GM12878 (cell line): ENCODE measurements around the gene PLA2G10. TPM values are rescaled to one million over a fixed set of nuclear protein-coding genes. Genes with fewer than 3 reads are reported as not detected.
A peak's percentile ranks its signal among the peaks of the same experiment; 100 is the strongest.

Experiments used
- ATAC-seq: fragments of 200-7000 bp; cut with Tn5 transposase; 3 replicates; pipeline ENCODE4 v1.9.1; 2020; ENCODE audit warnings: mild to moderate bottlenecking, moderate library complexity
- BruUV-seq: library from RNA; stranded (reverse); fragments of 400-500 nt; replicated peaks from 2 replicates; lab custom pipeline; 2021; lab: Mats Ljungman, UMichigan
- CTCF ChIA-PET: fragments of 300-600 bp; sonication (Branson Sonifier 250); formaldehyde crosslinking; extraction: SDS; loops from one replicate; lab custom pipeline; 2021; ENCODE audit warnings: inconsistent platforms; lab: Yijun Ruan, JAX
- POLR2A ChIA-PET: fragments of 350-600 bp; formaldehyde crosslinking; extraction: SDS; loops from one replicate; lab custom pipeline; 2021; ENCODE audit warnings: inconsistent platforms; lab: Charles Lee
- RAD21 ChIA-PET: fragments of 300-600 bp; sonication (Branson Sonifier 250); formaldehyde crosslinking; loops from one replicate; lab custom pipeline; 2023; ENCODE audit warnings: antibody characterized with exemption; ENCODE audit not compliant: unreplicated experiment; lab: Charles Lee
- SMC1A ChIA-PET: fragments of 300-600 bp; sonication (Branson Sonifier 250); formaldehyde crosslinking; loops from one replicate; lab custom pipeline; 2023; ENCODE audit not compliant: unreplicated experiment, uncharacterized antibody; lab: Charles Lee
- DNase-seq: peaks from one replicate; pipeline ENCODE4 v3.0.0-alpha.2; 2011; ENCODE audit warnings: low read depth, low spot score
- FAIRE-seq: peaks from 3 replicates; lab custom pipeline; 2011; peaks lifted over from hg19 to GRCh38; lab: Jason Lieb, UNC
- H2AFZ ChIP-seq: 2 replicates; pipeline ENCODE4 v1.6.0; 2011; ENCODE audit warnings: low read depth, low read length, control low read depth; ENCODE audit not compliant: control insufficient read depth
- H3K27ac ChIP-seq: 2 replicates; pipeline ENCODE4 v1.5.1; 2011; ENCODE audit warnings: control low read depth; ENCODE audit not compliant: control insufficient read depth, insufficient read depth
- H3K27me3 ChIP-seq, 2 experiments: replicated peaks in 1 of 2; 2 replicates each; pipeline versions ENCODE4 v1.6.0 to v1.6.1; 2011; ENCODE audit warnings: low read length in 1 of 2; ENCODE audit not compliant: control insufficient read depth in 2 of 2, insufficient read depth in 2 of 2
- H3K36me3 ChIP-seq, 2 experiments: 2 replicates each; pipeline ENCODE4 v1.5.1; 2011; ENCODE audit warnings: low read length in 1 of 2; ENCODE audit not compliant: control insufficient read depth in 2 of 2, insufficient read depth in 2 of 2
- H3K4me1 ChIP-seq: 2 replicates; pipeline ENCODE4 v1.6.1; 2011; ENCODE audit warnings: mild to moderate bottlenecking, low read length, moderate library complexity, mixed read lengths; ENCODE audit not compliant: control insufficient read depth, insufficient read depth
- H3K4me2 ChIP-seq: 2 replicates; pipeline ENCODE4 v1.6.0; 2011; ENCODE audit warnings: control low read depth; ENCODE audit not compliant: control insufficient read depth, insufficient read depth
- H3K4me3 ChIP-seq: fragments of 200-600 bp; sonication (generic); 2 replicates; pipeline ENCODE4 v1.5.1; 2016
- H3K79me2 ChIP-seq: 2 replicates; pipeline ENCODE4 v1.6.0; 2011; ENCODE audit warnings: low read length; ENCODE audit not compliant: control insufficient read depth, insufficient read depth
- H3K9ac ChIP-seq: 2 replicates; pipeline ENCODE4 v1.8.0; 2011; ENCODE audit warnings: low read length, control low read depth, mixed read lengths; ENCODE audit not compliant: control insufficient read depth, insufficient read depth
- H3K9me3 ChIP-seq: replicated peaks from 3 replicates; pipeline ENCODE4 v1.5.1; 2011; ENCODE audit warnings: mild to moderate bottlenecking, low read length; ENCODE audit not compliant: control insufficient read depth, insufficient read depth
- H4K20me1 ChIP-seq: 2 replicates; pipeline ENCODE4 v1.6.0; 2011; ENCODE audit not compliant: control insufficient read depth, insufficient read depth
- BHLHE40 ChIP-seq, 2 experiments: fragments of 450-650 bp in 1 of 2; IDR thresholded peaks; 2 replicates each; pipeline ENCODE4 v1.6.1; 2011 to 2017; ENCODE audit warnings: low read depth in 2 of 2, borderline replicate concordance in 1 of 2, improper control_type of control experiment in 1 of 2, low read length in 1 of 2, mild to moderate bottlenecking in 1 of 2
- DPF2 ChIP-seq: fragments of 450-650 bp; IDR thresholded peaks from 2 replicates; pipeline ENCODE4 v1.6.1; 2017; ENCODE audit warnings: mild to moderate bottlenecking
- FOXK2 ChIP-seq: fragments of 450-650 bp; IDR thresholded peaks from 2 replicates; pipeline ENCODE4 v1.6.1; 2017; ENCODE audit warnings: mild to moderate bottlenecking, moderate library complexity
- IKZF1 ChIP-seq: fragments of 450-650 bp; conservative IDR thresholded peaks from 2 replicates; pipeline ENCODE4 v1.6.1; 2017; ENCODE audit warnings: antibody characterized with exemption, mild to moderate bottlenecking
- LARP7 ChIP-seq: fragments of 450-650 bp; IDR thresholded peaks from 2 replicates; pipeline ENCODE4 v1.6.1; 2017; ENCODE audit warnings: mild to moderate bottlenecking
- MXI1 ChIP-seq: fragments of 150-350 bp; IDR thresholded peaks from 2 replicates; pipeline ENCODE4 v1.6.1; 2011; ENCODE audit warnings: low read depth, mild to moderate bottlenecking, inconsistent platforms, low read length, improper control_type of control experiment
- NFYB ChIP-seq: IDR thresholded peaks from 2 replicates; pipeline ENCODE4 v1.6.1; 2011; ENCODE audit warnings: low read depth, mild to moderate bottlenecking, low read length, improper control_type of control experiment, moderate library complexity; ENCODE audit not compliant: insufficient read depth
- PML ChIP-seq: IDR thresholded peaks from 2 replicates; pipeline ENCODE4 v1.6.1; 2012; ENCODE audit warnings: low read length, inconsistent platforms
- POLR2AphosphoS2 ChIP-seq: IDR thresholded peaks from 2 replicates; pipeline ENCODE4 v1.6.1; 2011; ENCODE audit warnings: low read depth, mild to moderate bottlenecking, low read length, improper control_type of control experiment, moderate library complexity
- PRDM15 ChIP-seq: fragments of 450-650 bp; formaldehyde crosslinking; IDR thresholded peaks from 2 replicates; pipeline ENCODE4 v1.4.0; 2020; ENCODE audit warnings: mild to moderate bottlenecking, moderate library complexity
- SIN3A ChIP-seq: IDR thresholded peaks from 2 replicates; pipeline ENCODE4 v1.6.1; 2012; ENCODE audit warnings: low read depth, low read length, improper control_type of control experiment
- SPI1 ChIP-seq: IDR thresholded peaks from 2 replicates; pipeline ENCODE4 v1.6.1; 2011; ENCODE audit warnings: low read depth, mild to moderate bottlenecking, low read length, moderate library complexity, borderline replicate concordance; ENCODE audit not compliant: insufficient read depth
- STAT3 ChIP-seq: IDR thresholded peaks from 2 replicates; pipeline ENCODE4 v1.6.1; 2011; ENCODE audit warnings: low read depth, low read length, improper control_type of control experiment
- TAF1 ChIP-seq: IDR thresholded peaks from 2 replicates; pipeline ENCODE4 v1.6.1; 2011; ENCODE audit warnings: mild to moderate bottlenecking, low read depth, low read length, borderline replicate concordance
- WGBS: methylation state at CpG from one replicate; pipeline ENCODE4 v1.1.6; 2016; ENCODE audit warnings: low lambda C conversion rate; ENCODE audit not compliant: insufficient replicate concordance, insufficient coverage; ENCODE audit errors: missing lambda C conversion rate; 5-methylcytosine and 5-hydroxymethylcytosine counted together
- in situ Hi-C: fragments of 300-500 bp; cut with MboI; formaldehyde crosslinking; loops from 9 replicates; pipeline ENCODE4 v1.14.3; 2018; ENCODE audit warnings: mixed read lengths
- intact Hi-C: fragments of 100-400 bp; cut with micrococcal nuclease; formaldehyde crosslinking; loops from one replicate; pipeline ENCODE4 v1.14.2; 2022; ENCODE audit not compliant: unreplicated experiment
- polyA plus RNA-seq, 11 experiments: library from polyadenylated mRNA; depleted of rRNA in 4 of 11; unstranded in 6 of 11; stranded (reverse) in 5 of 11; fragments of >200 nt; fragmentation: Nextera tagmentation in 4 of 11; fragmentation: Illumina TruSeq in 1 of 11; extraction: Ambion mirVana in 4 of 11; extraction: Trizol in 1 of 11; gene quantifications; 1 replicate in 1 of 11; 2 replicates in 10 of 11; pipeline versions ENCODE4 v1.2.1 to v1.2.3, GENCODE V29; 2011 to 2016; ENCODE audit warnings: inconsistent platforms in 2 of 11, missing spikeins in 2 of 11, low read depth in 1 of 11
- total RNA-seq, 4 experiments: library from RNA; depleted of rRNA in 3 of 4; stranded (reverse); fragments of >200 nt in 3 of 4; fragmentation: Illumina TruSeq in 1 of 4; extraction: Trizol in 1 of 4; gene quantifications; 2 replicates each; pipeline versions ENCODE4 v1.2.1 to v1.2.3, GENCODE V29; 2013 to 2021
- TF ChIP-seq, protein P1 (sequence below): fragments of 450-650 bp; IDR thresholded peaks from 2 replicates; pipeline ENCODE4 v1.6.1; 2014; ENCODE audit warnings: mild to moderate bottlenecking
- TF ChIP-seq, protein P2 (sequence below): fragments of 450-650 bp; IDR thresholded peaks from 2 replicates; pipeline ENCODE4 v1.6.1; 2017; ENCODE audit warnings: borderline replicate concordance

Gene PLA2G10
- total and polyA plus RNA-seq, 10 of the 15 experiments (the other 5 are each of a cell fraction or from before 2014, with no cell fraction given) = not detected

- H3K9ac ChIP-seq = peak within 1 kb of the TSS; percentile 93
- peak; percentile 68 for ATAC-seq
- POLR2A ChIA-PET = interaction anchor here (0.6 to 2.4 kb wide), 9 partner anchors 9 to 325 kb away, joined by 3 to 14 read pairs (median 3); no protein-coding TSS in a partner anchor
- H3K4me3 ChIP-seq = peak within 1 kb of the TSS; percentile 96
- in situ Hi-C loops (loop anchor here (25.0 kb wide), 2 partner anchors 457 to 1007 kb away; partner anchors contain the start of genes MARF1 and RRN3), intact Hi-C loops (loop anchor here (2.0 to 5.0 kb wide), 3 partner anchors 21 to 673 kb away; no protein-coding TSS in a partner anchor)
- H3K4me1 ChIP-seq = peaks cover 12% of the 10 kb centered on the region
- H4K20me1 ChIP-seq = no peaks in the 10 kb centered on the region
- peak within 1 kb of the TSS; percentile 74 for H3K27ac ChIP-seq
- peaks cover 0 to 5% of the 10 kb centered on the region in 2 experiments; a peak in 2 of 4 replicates for H3K36me3 ChIP-seq
- BruUV-seq = no TSS peak
- WGBS = 3% methylated on average over 47 of the region's 51 CpGs
- no peaks in the 10 kb centered on the region for H3K27me3 ChIP-seq
- FAIRE-seq = peak; percentile 80
- CTCF ChIA-PET = interaction anchor here (1.2 kb wide), 1 partner anchor 41 kb away, joined by 3 read pairs; no protein-coding TSS in a partner anchor
- RAD21 ChIA-PET = interaction anchor here (0.7 to 1.9 kb wide), 4 partner anchors 22 to 43 kb away, joined by 3 to 6 read pairs (median 4); no protein-coding TSS in a partner anchor
- no peaks in the 10 kb centered on the region for H3K9me3 ChIP-seq
- peak within 1 kb of the TSS; percentile 84 for H3K4me2 ChIP-seq
- peak within 1 kb of the TSS; percentile 80 for H2AFZ ChIP-seq
- DNase-seq = peak; percentile 89
- SMC1A ChIA-PET = interaction anchor here (1.1 to 4.1 kb wide), 4 partner anchors 20 to 41 kb away, joined by 3 to 22 read pairs (median 6); no protein-coding TSS in a partner anchor
- H3K79me2 ChIP-seq = peaks cover 50% of the 10 kb centered on the region
- TF ChIP-seq, protein P1, sequence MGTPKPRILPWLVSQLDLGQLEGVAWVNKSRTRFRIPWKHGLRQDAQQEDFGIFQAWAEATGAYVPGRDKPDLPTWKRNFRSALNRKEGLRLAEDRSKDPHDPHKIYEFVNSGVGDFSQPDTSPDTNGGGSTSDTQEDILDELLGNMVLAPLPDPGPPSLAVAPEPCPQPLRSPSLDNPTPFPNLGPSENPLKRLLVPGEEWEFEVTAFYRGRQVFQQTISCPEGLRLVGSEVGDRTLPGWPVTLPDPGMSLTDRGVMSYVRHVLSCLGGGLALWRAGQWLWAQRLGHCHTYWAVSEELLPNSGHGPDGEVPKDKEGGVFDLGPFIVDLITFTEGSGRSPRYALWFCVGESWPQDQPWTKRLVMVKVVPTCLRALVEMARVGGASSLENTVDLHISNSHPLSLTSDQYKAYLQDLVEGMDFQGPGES = peak; percentile 7; the same call in 1 of the 2 replicates
- TF ChIP-seq PML (peak; percentile 86), PRDM15 (CRISPR knock-in tag) (no peak), STAT3 (no peak), TAF1 (peak; percentile 75; the same call in 1 of the 2 replicates), SIN3A (peak; percentile 65; the same call in 1 of the 2 replicates), DPF2 (peak; percentile 70; the same call in 1 of the 2 replicates), POLR2AphosphoS2 (peak; percentile 53; the same call in 1 of the 2 replicates), SPI1 (no peak), FOXK2 (peak; percentile 77), NFYB (no peak), IKZF1 (peak; percentile 78), BHLHE40 (IDR thresholded peaks at IDR 0.05; ENCODE audit: borderline replicate concordance in 1 of 2, low read depth in 2 of 2, low read length in 1 of 2) (peak in 1 of 2 experiments; percentile 65; a peak in 1 of 4 replicates), LARP7 (peak; percentile 61; the same call in 1 of the 2 replicates), MXI1 (peak; percentile 17; the same call in 1 of the 2 replicates)
- TF ChIP-seq, protein P2, sequence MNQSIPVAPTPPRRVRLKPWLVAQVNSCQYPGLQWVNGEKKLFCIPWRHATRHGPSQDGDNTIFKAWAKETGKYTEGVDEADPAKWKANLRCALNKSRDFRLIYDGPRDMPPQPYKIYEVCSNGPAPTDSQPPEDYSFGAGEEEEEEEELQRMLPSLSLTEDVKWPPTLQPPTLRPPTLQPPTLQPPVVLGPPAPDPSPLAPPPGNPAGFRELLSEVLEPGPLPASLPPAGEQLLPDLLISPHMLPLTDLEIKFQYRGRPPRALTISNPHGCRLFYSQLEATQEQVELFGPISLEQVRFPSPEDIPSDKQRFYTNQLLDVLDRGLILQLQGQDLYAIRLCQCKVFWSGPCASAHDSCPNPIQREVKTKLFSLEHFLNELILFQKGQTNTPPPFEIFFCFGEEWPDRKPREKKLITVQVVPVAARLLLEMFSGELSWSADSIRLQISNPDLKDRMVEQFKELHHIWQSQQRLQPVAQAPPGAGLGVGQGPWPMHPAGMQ = peak; percentile 34; the same call in 1 of the 2 replicates
These were observed 64.0 kb downstream of the PLA2G10 start, which contains the start of gene PARN for GRCh38 chr16:14629919-14630619. TSS of gene PARN (minus strand) at chr16:14630260. CDS start at chr16:14630125, 135 bp downstream.
